Measurements from ENCODE around the gene ISG20. TPM values are rescaled to one million over a fixed set of nuclear protein-coding genes. Genes with fewer than 3 reads are reported as not detected.
"Not testable (repeated sequence)": the region's sequence is repeated elsewhere in the genome, so short reads cannot be mapped to it uniquely, and the experiment has no call there.

The ISG20 gene
- polyA plus RNA-seq, 1 donor, result 1.2 TPM

- DNase-seq, result no peak
These were observed 2.2 kb upstream of the ISG20 start for GRCh38 chr15:88636654-88637053.

GRCh38 chr15:88637436-88637835 is 1.4 kb upstream of the ISG20 start:
- DNase-seq, result no peak

GRCh38 chr15:88637841-88638625 is 783 bp upstream of the ISG20 start:
- no peak for DNase-seq

GRCh38 chr15:88641959-88642452 is 3.2 kb downstream of the ISG20 start:
- no peak for DNase-seq

GRCh38 chr15:88642514-88642913 is 3.7 kb downstream of the ISG20 start:
- DNase-seq, result not testable (repeated sequence)

- no peak for DNase-seq
These were observed 5.9 kb downstream of the ISG20 start for GRCh38 chr15:88644741-88645140.

GRCh38 chr15:88645171-88646087 is 6.6 kb downstream of the ISG20 start:
- DNase-seq, result no peak

- no peak for DNase-seq
These were observed 7.2 kb downstream of the ISG20 start for GRCh38 chr15:88646088-88646405.

GRCh38 chr15:88646951-88647350 is 8.1 kb downstream of the ISG20 start:
- no peak for DNase-seq

- no peak for DNase-seq
These were observed 8.7 kb downstream of the ISG20 start for GRCh38 chr15:88647351-88648105.

GRCh38 chr15:88648357-88649214 is 9.8 kb downstream of the ISG20 start:
- DNase-seq, result no peak

GRCh38 chr15:88649286-88649733 is 10.5 kb downstream of the ISG20 start:
- DNase-seq, result no peak

GRCh38 chr15:88649753-88650551 is 11.1 kb downstream of the ISG20 start:
- DNase-seq, result no peak

GRCh38 chr15:88650556-88650955 is 11.7 kb downstream of the ISG20 start:
- DNase-seq, result no peak

GRCh38 chr15:88651136-88651732 is 12.4 kb downstream of the ISG20 start:
- DNase-seq, result no peak

GRCh38 chr15:88651971-88652370 is 13.2 kb downstream of the ISG20 start:
- no peak for DNase-seq

- DNase-seq, result no peak
These were observed 13.8 kb downstream of the ISG20 start for GRCh38 chr15:88652456-88653199.

GRCh38 chr15:88653200-88654064 is 14.6 kb downstream of the ISG20 start:
- DNase-seq, result no peak

Data from left kidney (tissue), 2 donors.